Ovary (tissue), 3 donors: ENCODE measurements around the gene GAPDHS.

Experiments used
- CTCF ChIP-seq, 3 donors: fragments of 450-650 bp in 2 of 3; fragments of 200-600 bp in 1 of 3; IDR thresholded peaks; one replicate each; pipeline versions ENCODE4 v1.5.1 to v1.8.0; 2016 to 2022; ENCODE audit warnings: antibody characterized with exemption in 3 of 3, mild to moderate bottlenecking in 1 of 3
- POLR2A ChIP-seq: fragments of 450-650 bp; IDR thresholded peaks from one replicate; pipeline ENCODE4 v1.6.1; 2017; ENCODE audit warnings: antibody characterized with exemption, mild to moderate bottlenecking, moderate library complexity
- donor health status: DM: no; HTN: no; CAD: no.

DNA sequence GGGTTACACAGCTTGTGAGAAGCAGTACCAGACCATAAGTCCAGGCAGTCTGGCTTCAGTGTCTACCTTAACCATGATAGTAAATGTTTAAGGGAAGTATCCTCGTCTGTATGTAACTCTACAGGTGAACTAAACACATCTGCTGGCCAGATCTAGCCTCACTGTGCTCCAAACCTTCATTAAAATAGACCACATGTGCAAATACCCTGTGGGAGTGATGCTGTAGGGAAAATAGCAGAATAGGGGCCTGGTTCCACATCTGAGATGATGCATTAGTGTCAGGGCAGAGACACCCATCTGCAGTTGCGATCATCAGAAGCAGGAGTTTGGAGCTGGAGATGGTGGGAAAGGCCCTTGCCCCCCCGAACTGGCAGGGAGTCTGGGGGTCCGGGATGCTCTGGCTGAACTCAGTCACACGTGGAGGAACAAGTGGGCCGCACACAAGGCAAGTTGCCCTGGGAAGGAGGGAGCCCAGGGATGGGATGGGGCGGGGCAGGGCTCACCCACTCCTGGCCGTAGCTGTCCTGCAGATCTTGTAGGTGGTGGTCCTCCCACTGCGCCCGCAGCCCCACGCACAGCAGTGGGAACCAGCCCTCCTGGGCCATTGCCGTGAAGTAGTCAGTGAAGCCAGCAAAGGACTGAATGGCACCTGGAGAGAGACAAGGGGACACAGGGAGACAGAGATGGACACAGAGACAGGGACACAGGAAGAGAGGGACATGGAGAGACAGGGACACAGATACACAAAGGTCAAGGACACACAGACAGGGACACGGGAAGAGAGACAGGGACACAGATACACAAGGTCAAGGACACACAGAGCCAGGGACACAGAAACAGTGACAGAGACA lies 19.5 kb downstream of the GAPDHS start:
- no peak for TF ChIP-seq CTCF (IDR thresholded peaks at IDR 0.05)
- no peak for TF ChIP-seq POLR2A
